ENCODE data around the gene ZNF746.

ZNF746 gene

GRCh38 chr7:149422914-149423301 lies 74.7 kb downstream of the ZNF746 start:
- WGBS, 2 donors (ENCODE audit: extremely low coverage in 2 of 2, insufficient read length in 2 of 2, insufficient replicate concordance in 1 of 2), result no CpG with 5 or more reads among the region's 35 CpGs
- peaks cover 0 to 3% of the 10 kb centered on the region in 2 donors for H3K4me1 ChIP-seq (ENCODE audit: control insufficient read depth in 2 of 2, insufficient read depth in 1 of 2, low read depth in 1 of 2, low read length in 2 of 2)
- no peak overlapping the region for H3K9ac ChIP-seq (ENCODE audit: low read depth, low read length, poor library complexity)
- H3K4me2 ChIP-seq (ENCODE audit: insufficient read depth, low read length, poor library complexity, severe bottlenecking), result peak overlapping the region; percentile 43
- peak overlapping the region; percentile 60 for H3K23ac ChIP-seq (ENCODE audit: low read depth, low read length, poor library complexity)
- H2BK5ac ChIP-seq (ENCODE audit: low read length), result no peak overlapping the region
- H4K8ac ChIP-seq (ENCODE audit: low read depth, low read length), result no peak overlapping the region
- H3K18ac ChIP-seq (ENCODE audit: low read length), result peak overlapping the region; percentile 5
- peak overlapping the region in 1 of 2 donors; percentile 65 for H3K4me3 ChIP-seq (ENCODE audit: low read length in 2 of 2)
- peak overlapping the region; percentile 69 for H2AK5ac ChIP-seq (ENCODE audit: low read depth, low read length)
- H2BK12ac ChIP-seq (ENCODE audit: low read length), result no peak overlapping the region
- H2BK120ac ChIP-seq (ENCODE audit: low read depth, low read length), result no peak overlapping the region
- H2AFZ ChIP-seq (ENCODE audit: low read length), result no peak overlapping the region
- no peaks in the 10 kb centered on the region for H3K79me1 ChIP-seq (ENCODE audit: low read depth, low read length)
- no peak overlapping the region for H3K4ac ChIP-seq (ENCODE audit: low read length)
- no peak for DNase-seq (ENCODE audit: low spot score)
- H3K9me3 ChIP-seq (replicated peaks in 1 of 2; ENCODE audit: control insufficient read depth in 2 of 2, insufficient read depth in 1 of 2, low read depth in 1 of 2, low read length in 2 of 2), result peaks cover 0 to 2% of the 10 kb centered on the region in 2 donors
- no peak overlapping the region for H3K27ac ChIP-seq (replicated peaks; ENCODE audit: low read length)
- no peak overlapping the region for H4K91ac ChIP-seq (ENCODE audit: low read depth, low read length, poor library complexity)
- peak overlapping the region; percentile 75 for H2BK15ac ChIP-seq (ENCODE audit: low read length)
- no peak overlapping the region for H3K14ac ChIP-seq (ENCODE audit: low read length)
- H3K36me3 ChIP-seq (replicated peaks in 1 of 2; ENCODE audit: control insufficient read depth in 2 of 2, insufficient read depth in 2 of 2, low read length in 2 of 2), result peaks cover 0 to 1% of the 10 kb centered on the region in 2 donors
- H3K27me3 ChIP-seq (ENCODE audit: control insufficient read depth in 3 of 3, insufficient read depth in 3 of 3, low read depth in 1 of 3, low read length in 3 of 3), result peaks cover 0 to 11% (median 0%) of the 10 kb centered on the region in 3 experiments
